Activated B cell treated with CpG ODN at 0.5 μM for 24 hours (primary cell): ENCODE data around the gene IQSEC2. TPM values are rescaled to one million over a fixed set of nuclear protein-coding genes. Genes with fewer than 3 reads are reported as not detected.

Experiments
- ATAC-seq: fragments of 200-7000 bp; cut with Tn5 transposase; one replicate; pipeline ENCODE4 v1.10.0; 2021; ENCODE audit warnings: low read depth, mild to moderate bottlenecking, moderate library complexity
- CTCF ChIA-PET: fragments of 350-600 bp; sonication (Branson Sonifier 250); formaldehyde crosslinking; loops from one replicate; lab custom pipeline; 2021; ENCODE audit warnings: antibody characterized with exemption; lab: Charles Lee
- POLR2A ChIA-PET: fragments of 350-600 bp; sonication (Branson Sonifier 250); formaldehyde crosslinking; loops from one replicate; lab custom pipeline; 2021; ENCODE audit warnings: antibody characterized with exemption; lab: Charles Lee
- DNase-seq: peaks from one replicate; pipeline ENCODE4 v3.0.0; 2022
- H3K27ac Mint-ChIP-seq: one replicate; pipeline ENCODE4 v1.8.0; 2020; ENCODE audit warnings: mixed read lengths
- H3K27me3 Mint-ChIP-seq: one replicate; pipeline ENCODE4 v1.8.0; 2021; ENCODE audit warnings: mixed read lengths
- H3K36me3 Mint-ChIP-seq: one replicate; pipeline ENCODE4 v1.8.0; 2021; ENCODE audit warnings: low read depth, mixed read lengths
- H3K4me1 Mint-ChIP-seq: one replicate; pipeline ENCODE4 v1.8.0; 2021; ENCODE audit warnings: mixed read lengths
- H3K4me3 Mint-ChIP-seq: one replicate; pipeline ENCODE4 v1.8.0; 2020; ENCODE audit warnings: mild to moderate bottlenecking, mixed read lengths
- H3K9me3 Mint-ChIP-seq: one replicate; pipeline ENCODE4 v1.8.0; 2020; ENCODE audit warnings: mixed read lengths
- intact Hi-C: fragments of 100-400 bp; cut with micrococcal nuclease; formaldehyde crosslinking; loops from one replicate; pipeline ENCODE4 v1.15.1; 2024
- total RNA-seq: library from RNA; stranded (reverse); gene quantifications from 2 replicates; pipeline ENCODE4 v1.2.3, GENCODE V29; 2022
- TF ChIP-seq, protein P1 (sequence below): fragments of 200-600 bp; IDR thresholded peaks from one replicate; pipeline ENCODE4 v1.8.0; 2022; ENCODE audit warnings: antibody characterized with exemption, mild to moderate bottlenecking

Gene IQSEC2
- total RNA-seq, 1 donor from 2014 or later, result 0.53 TPM

DNA sequence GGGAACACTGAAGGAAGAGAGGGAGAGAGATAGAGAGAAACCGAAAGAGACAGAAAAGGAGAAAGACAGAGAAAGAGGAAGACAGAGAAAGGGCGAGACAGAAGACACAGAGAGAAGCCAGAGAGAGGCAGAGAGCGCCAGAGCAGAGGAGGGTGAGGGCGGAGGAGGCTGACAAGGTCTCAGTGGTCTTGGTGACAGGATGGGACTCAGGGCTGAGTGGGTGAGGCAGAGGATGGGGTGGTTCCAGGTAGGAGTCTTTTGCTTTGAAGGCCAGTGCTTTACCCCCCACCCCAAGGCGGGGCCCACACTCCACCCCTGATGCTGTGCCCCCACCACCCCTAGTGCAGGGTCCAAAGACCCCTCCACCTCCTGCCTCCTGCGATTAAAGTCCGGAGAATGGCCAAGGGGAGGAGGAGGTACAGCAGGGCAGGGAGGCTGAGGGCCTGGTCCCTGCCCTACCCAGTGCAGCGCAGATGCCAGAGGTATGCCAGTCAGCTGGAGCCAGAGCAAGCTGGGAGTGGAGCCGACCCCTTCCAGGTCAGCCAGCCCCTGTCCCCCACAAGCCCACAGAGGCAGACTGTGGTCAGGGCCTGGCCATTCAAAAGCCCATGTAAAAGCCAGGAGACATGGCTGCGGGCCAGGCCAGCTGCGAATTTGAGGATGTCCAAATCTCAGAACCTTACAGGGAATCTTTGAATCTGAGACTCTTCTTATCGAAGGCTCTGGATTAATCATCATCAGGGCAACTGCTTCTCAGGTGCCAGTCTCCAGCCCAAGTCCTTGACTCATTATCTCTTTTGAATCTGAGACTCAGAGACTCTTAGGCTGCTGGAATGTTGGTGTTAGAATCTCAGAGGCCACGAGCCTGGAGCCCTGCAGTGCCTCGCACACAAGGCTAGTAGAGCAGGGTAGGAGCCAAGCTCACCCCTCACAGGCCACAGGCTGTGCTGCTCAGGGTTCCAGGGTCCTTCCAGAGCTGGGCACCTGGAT is 758 bp downstream of the IQSEC2 start:
- peaks cover 2% of the 10 kb centered on the region for H3K27me3 Mint-ChIP-seq
- H3K9me3 Mint-ChIP-seq, result no peaks in the 10 kb centered on the region

DNA sequence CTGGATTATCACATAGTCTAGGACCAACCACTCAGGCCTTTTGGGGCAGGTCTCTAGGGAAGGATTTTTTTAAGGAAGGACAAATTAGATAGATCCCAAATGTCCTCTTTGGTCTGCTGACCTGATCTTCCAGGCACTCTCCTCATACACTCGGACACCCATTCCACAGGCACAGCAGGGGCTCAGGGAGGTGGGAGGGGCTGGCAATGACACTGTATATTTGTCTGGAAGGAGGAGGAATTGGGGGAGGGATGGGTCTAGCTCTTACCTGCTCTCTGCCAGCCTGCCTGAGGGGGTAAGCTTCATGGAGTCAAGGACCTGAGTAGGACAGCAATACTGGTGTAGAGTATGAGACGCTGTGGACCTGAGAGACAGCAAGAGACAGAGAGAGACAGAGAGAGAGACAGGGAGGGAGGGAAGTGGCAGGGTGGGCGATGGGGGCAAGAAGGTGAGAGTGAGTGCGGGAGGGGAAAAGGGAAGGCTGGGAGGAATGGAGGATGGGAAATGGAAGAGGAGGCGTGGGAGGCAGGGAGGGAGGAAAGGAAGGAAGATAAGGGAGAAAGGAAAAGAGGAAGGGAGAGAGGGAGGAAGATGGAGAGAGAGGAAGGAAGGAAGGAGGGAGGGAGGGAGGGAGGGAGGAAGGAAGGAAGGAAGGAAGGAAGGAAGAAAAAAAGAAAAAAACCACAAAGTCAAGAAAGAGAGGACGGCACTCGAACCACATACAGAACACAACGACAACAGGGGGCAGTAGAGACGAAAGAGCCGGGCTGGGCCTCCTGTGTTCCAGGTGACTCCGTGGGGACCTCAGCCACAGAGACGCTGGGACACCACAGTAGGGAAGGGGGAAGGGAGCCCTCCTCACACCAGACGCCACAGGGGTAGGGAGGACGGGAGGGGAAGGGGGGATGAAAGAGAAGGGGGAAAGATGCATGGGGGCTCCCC is 1.8 kb downstream of the IQSEC2 start:
- no peaks in the 10 kb centered on the region for H3K9me3 Mint-ChIP-seq
- ATAC-seq (peak; percentile 40), DNase-seq (no peak)
- H3K4me3 Mint-ChIP-seq, result peak overlapping the region; percentile 55
- H3K4me1 Mint-ChIP-seq, result peaks cover 8% of the 10 kb centered on the region
- no peak overlapping the region for H3K27ac Mint-ChIP-seq
- no peaks in the 10 kb centered on the region for H3K36me3 Mint-ChIP-seq
- POLR2A ChIA-PET, result no interaction called here
- TF ChIP-seq, protein P1, sequence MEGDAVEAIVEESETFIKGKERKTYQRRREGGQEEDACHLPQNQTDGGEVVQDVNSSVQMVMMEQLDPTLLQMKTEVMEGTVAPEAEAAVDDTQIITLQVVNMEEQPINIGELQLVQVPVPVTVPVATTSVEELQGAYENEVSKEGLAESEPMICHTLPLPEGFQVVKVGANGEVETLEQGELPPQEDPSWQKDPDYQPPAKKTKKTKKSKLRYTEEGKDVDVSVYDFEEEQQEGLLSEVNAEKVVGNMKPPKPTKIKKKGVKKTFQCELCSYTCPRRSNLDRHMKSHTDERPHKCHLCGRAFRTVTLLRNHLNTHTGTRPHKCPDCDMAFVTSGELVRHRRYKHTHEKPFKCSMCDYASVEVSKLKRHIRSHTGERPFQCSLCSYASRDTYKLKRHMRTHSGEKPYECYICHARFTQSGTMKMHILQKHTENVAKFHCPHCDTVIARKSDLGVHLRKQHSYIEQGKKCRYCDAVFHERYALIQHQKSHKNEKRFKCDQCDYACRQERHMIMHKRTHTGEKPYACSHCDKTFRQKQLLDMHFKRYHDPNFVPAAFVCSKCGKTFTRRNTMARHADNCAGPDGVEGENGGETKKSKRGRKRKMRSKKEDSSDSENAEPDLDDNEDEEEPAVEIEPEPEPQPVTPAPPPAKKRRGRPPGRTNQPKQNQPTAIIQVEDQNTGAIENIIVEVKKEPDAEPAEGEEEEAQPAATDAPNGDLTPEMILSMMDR, result no peak
- CTCF ChIA-PET, result no interaction called here
- intact Hi-C loops, result no loop called here
- H3K27me3 Mint-ChIP-seq, result peaks cover 1% of the 10 kb centered on the region

More for the DNA sequence above, 758 bp downstream of the IQSEC2 start:
- peaks cover 8% of the 10 kb centered on the region for H3K4me1 Mint-ChIP-seq
- peak; percentile 18 for ATAC-seq
- no peaks in the 10 kb centered on the region for H3K36me3 Mint-ChIP-seq
- H3K27ac Mint-ChIP-seq, result no peak overlapping the region
- TF ChIP-seq, protein P1, result no peak
- intact Hi-C loops, result no loop called here
- CTCF ChIA-PET, result no interaction called here
- no peak for DNase-seq
- peak overlapping the region; percentile 55 for H3K4me3 Mint-ChIP-seq
- POLR2A ChIA-PET, result no interaction called here

DNA sequence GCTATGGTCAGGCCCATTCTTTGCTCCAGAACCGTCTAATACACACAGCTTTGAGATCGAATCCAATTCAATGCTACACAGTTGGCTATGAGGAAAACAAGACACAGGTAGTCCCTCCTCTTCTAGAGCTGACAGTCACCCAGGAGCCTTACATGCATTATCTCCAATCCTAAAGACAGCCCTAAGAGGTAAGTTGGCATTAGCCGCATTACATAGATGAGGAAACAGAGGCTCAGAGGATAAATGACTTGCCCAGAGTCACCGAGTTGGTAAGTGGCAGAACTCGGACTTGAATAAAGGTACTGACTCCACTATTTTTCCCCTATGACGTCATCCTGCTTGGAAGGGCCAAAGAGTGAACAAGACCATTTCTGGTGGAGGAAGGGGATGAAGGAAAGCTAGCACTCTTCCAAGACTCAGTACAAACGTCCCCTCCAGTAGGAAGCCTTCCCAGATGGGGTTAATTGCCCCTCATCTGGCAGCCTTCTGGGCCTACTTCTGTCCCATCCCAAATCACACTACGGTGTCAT is 8.5 kb downstream of the IQSEC2 start:
- H3K9me3 Mint-ChIP-seq, result no peaks in the 10 kb centered on the region
- H3K4me3 Mint-ChIP-seq, result no peak overlapping the region
- ATAC-seq, result no peak
- CTCF ChIA-PET, result no interaction called here
- H3K27me3 Mint-ChIP-seq, result no peaks in the 10 kb centered on the region
- no peaks in the 10 kb centered on the region for H3K36me3 Mint-ChIP-seq
- intact Hi-C loops, result no loop called here
- TF ChIP-seq, protein P1, result no peak
- DNase-seq, result no peak
- POLR2A ChIA-PET, result no interaction called here
- no peak overlapping the region for H3K27ac Mint-ChIP-seq
- no peaks in the 10 kb centered on the region for H3K4me1 Mint-ChIP-seq

DNA sequence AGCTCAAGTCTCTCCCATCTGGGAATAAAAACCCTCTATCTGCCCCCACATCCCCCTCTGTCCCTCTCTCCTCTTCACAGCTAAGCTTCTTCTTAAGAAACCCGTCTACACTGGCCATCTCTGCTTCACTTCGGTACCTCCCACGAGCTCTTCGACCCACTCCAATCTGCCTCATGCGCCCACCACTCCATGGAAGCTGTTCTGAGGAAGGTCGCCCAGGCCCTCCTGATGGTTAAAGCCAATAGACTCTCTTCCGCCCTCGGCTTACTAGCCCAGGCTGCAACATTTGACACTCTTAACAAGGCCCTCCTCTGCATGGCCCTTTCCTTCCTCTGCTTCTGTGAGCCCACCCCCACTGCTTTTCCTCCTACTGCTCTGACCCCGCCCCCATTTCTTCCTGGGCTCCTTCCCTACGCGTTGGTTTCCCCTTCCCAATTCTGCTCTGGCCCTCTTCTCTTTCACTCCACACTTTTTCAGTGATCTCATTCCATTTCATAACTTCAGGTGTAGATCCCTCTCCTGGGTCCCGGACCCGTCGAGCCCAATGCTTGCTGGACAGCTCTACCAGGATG is 11.8 kb downstream of the IQSEC2 start:
- intact Hi-C loops, result no loop called here
- no peak overlapping the region for H3K4me3 Mint-ChIP-seq
- no peaks in the 10 kb centered on the region for H3K36me3 Mint-ChIP-seq
- no peaks in the 10 kb centered on the region for H3K4me1 Mint-ChIP-seq
- H3K27ac Mint-ChIP-seq, result no peak overlapping the region
- H3K9me3 Mint-ChIP-seq, result no peaks in the 10 kb centered on the region
- ChIA-PET POLR2A (no interaction called here), CTCF (no interaction called here)
- DNase-seq (no peak), ATAC-seq (no peak)
- TF ChIP-seq, protein P1, result no peak
- peaks cover 4% of the 10 kb centered on the region for H3K27me3 Mint-ChIP-seq
